HG02870 (cell line): ENCODE results near the gene ARRDC5.
A peak's percentile ranks its signal among the peaks of the same experiment; 100 is the strongest.
"Not testable (repeated sequence)": the region's sequence is repeated elsewhere in the genome, so short reads cannot be mapped to it uniquely, and the experiment has no call there.

Experiments used
- ATAC-seq: cut with Tn5 transposase; IDR thresholded peaks from one replicate; pipeline ENCODE4 v1.9.1; 2021; ENCODE audit warnings: mild to moderate bottlenecking, moderate library complexity; ENCODE audit not compliant: unreplicated experiment

The ARRDC5 gene

GRCh38 chr19:4871711-4872110 lies 31.0 kb downstream of the ARRDC5 start:
- no peak for ATAC-seq

GRCh38 chr19:4870025-4870700 lies 32.5 kb downstream of the ARRDC5 start:
- ATAC-seq: no peak

GRCh38 chr19:4868286-4868834 lies 34.3 kb downstream of the ARRDC5 start:
- ATAC-seq: no peak

GRCh38 chr19:4867534-4868285 lies 35.0 kb downstream of the ARRDC5 start, which contains the start of gene PLIN3:
PLIN3 (minus strand) TSS chr19:4867667; CDS start chr19:4861394, 6,273 bp downstream.
- peak; percentile 69 for ATAC-seq

GRCh38 chr19:4866595-4867424 lies 35.9 kb downstream of the ARRDC5 start:
- no peak for ATAC-seq

GRCh38 chr19:4861147-4861546 lies 41.5 kb downstream of the ARRDC5 start:
- no peak for ATAC-seq

GRCh38 chr19:4859697-4860096 lies 43.0 kb downstream of the ARRDC5 start:
- no peak for ATAC-seq

- ATAC-seq: not testable (repeated sequence)
These were observed 46.2 kb downstream of the ARRDC5 start for GRCh38 chr19:4856468-4856867.

GRCh38 chr19:4853506-4853905 lies 49.2 kb downstream of the ARRDC5 start:
- ATAC-seq: not testable (repeated sequence)

- no peak for ATAC-seq
These were observed 50.2 kb downstream of the ARRDC5 start for GRCh38 chr19:4852484-4852883.

- ATAC-seq: no peak
These were observed 51.0 kb downstream of the ARRDC5 start for GRCh38 chr19:4851551-4852290.

- ATAC-seq: no peak
These were observed 53.7 kb downstream of the ARRDC5 start for GRCh38 chr19:4849019-4849418.

- no peak for ATAC-seq
These were observed 55.3 kb downstream of the ARRDC5 start for GRCh38 chr19:4847190-4847973.

- not testable (repeated sequence) for ATAC-seq
These were observed 56.7 kb downstream of the ARRDC5 start for GRCh38 chr19:4845975-4846374.

- ATAC-seq: no peak
These were observed 58.1 kb downstream of the ARRDC5 start for GRCh38 chr19:4844348-4845179.

- no peak for ATAC-seq
These were observed 59.1 kb downstream of the ARRDC5 start for GRCh38 chr19:4843647-4843965.
